GM19193 (cell line): ENCODE measurements around the gene AGR2.

Source experiments
- POLR2A ChIP-seq: IDR thresholded peaks from 4 replicates; pipeline ENCODE4 v1.6.1; 2011; ENCODE audit not compliant: insufficient read depth, insufficient read length; ENCODE audit errors: extremely low read depth

The AGR2 gene

GRCh38 chr7:16787127-16787526 is 17.7 kb downstream of the AGR2 start:
- no peak for TF ChIP-seq POLR2A

GRCh38 chr7:16786257-16786656 is 18.5 kb downstream of the AGR2 start:
- no peak for TF ChIP-seq POLR2A

- TF ChIP-seq POLR2A: no peak
Observed at GRCh38 chr7:16785846-16786245, 19.0 kb downstream of the AGR2 start.

- no peak for TF ChIP-seq POLR2A
Observed at GRCh38 chr7:16785321-16785720, 19.5 kb downstream of the AGR2 start.

- no peak for TF ChIP-seq POLR2A
Observed at GRCh38 chr7:16780596-16780995, 24.2 kb downstream of the AGR2 start.

GRCh38 chr7:16779051-16779450 is 25.7 kb downstream of the AGR2 start:
- TF ChIP-seq POLR2A: no peak

GRCh38 chr7:16778476-16778875 is 26.3 kb downstream of the AGR2 start:
- no peak for TF ChIP-seq POLR2A

GRCh38 chr7:16776053-16776452 is 28.7 kb downstream of the AGR2 start:
- TF ChIP-seq POLR2A: no peak

GRCh38 chr7:16774986-16775385 is 29.8 kb downstream of the AGR2 start:
- TF ChIP-seq POLR2A: no peak

- TF ChIP-seq POLR2A: no peak
Observed at GRCh38 chr7:16774294-16774693, 30.5 kb downstream of the AGR2 start.

- no peak for TF ChIP-seq POLR2A
Observed at GRCh38 chr7:16773884-16774283, 30.9 kb downstream of the AGR2 start.

- no peak for TF ChIP-seq POLR2A
Observed at GRCh38 chr7:16773326-16773725, 31.5 kb downstream of the AGR2 start.

- TF ChIP-seq POLR2A: no peak
Observed at GRCh38 chr7:16770657-16771329, 34.0 kb downstream of the AGR2 start.

GRCh38 chr7:16765436-16765859 is 39.4 kb downstream of the AGR2 start:
- TF ChIP-seq POLR2A: no peak

- no peak for TF ChIP-seq POLR2A
Observed at GRCh38 chr7:16764942-16765341, 39.9 kb downstream of the AGR2 start.

- TF ChIP-seq POLR2A: no peak
Observed at GRCh38 chr7:16762177-16762576, 42.6 kb downstream of the AGR2 start.

- TF ChIP-seq POLR2A: no peak
Observed at GRCh38 chr7:16759840-16760239, 45.0 kb downstream of the AGR2 start.

GRCh38 chr7:16758631-16759611 is 45.9 kb downstream of the AGR2 start:
- TF ChIP-seq POLR2A: no peak
